Measurements from ENCODE around the gene ERC2.

ERC2 gene

DNA sequence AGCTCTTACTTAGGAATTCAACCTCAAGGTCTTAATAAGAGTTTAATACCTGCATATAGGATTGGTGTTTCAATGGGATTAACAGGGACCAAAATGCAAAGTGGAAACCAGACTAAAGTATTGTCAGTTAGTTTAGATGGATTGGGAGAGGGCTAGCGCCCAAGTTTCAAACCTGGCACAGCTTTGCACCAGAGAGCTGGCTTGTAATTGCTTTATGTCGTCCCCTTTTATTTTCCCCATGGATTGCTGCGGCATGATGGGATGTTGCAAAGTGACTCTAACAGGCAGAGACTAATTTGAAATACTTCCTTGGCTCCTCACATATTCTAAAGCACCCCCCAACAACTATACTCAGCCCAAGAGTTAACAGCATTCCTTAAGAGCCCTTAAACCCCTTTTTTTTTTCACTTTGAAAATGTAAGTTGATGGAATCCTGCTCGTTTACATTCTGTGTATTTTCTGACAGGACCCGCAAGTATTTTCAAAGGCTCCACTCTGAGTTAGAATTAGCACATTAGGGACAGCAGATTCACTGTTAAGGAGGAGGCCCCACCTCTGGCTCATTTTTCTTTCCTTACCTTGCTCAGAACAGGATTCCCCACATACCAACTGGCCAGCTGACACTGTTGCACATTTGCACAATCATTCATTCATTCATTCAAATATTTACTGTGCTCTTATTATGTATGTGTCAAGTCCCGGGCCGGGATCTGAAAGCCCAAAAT is 214.2 kb downstream of the ERC2 start:
- no peak for DNase-seq (ENCODE audit: low read depth, low spot score)

DNA sequence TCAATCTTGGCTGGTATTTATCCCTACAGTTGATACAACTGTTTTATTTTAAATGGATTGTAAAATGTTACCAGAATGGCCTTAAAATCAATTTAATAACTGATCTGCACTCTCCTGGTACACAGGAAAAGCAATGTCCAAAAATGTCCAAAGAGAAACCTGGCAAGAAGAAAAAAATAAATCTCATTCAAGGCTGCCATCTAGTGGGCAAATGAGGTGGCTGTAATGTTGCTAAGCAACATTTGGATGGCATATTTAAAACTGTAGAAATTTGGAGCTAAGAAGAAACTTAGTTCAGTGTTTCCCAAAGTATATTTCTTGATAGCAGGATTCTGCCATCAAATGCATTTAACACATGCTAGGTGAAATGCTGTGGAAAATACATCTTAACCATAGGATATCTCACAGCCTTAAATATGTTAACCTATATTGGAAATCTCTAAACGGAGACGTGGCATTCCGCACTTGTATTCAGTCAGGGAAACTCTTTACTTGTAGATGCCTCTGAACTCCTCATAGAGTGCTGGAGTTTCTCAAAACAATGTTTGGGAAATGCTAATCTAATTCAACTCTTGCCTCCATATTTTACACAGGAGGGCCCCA is 216.8 kb downstream of the ERC2 start:
- DNase-seq (ENCODE audit: low read depth, low spot score) = no peak

- no peak for DNase-seq (ENCODE audit: low read depth, low spot score)
Observed at GRCh38 chr3:56248021-56248420, 220.2 kb downstream of the ERC2 start.

DNA sequence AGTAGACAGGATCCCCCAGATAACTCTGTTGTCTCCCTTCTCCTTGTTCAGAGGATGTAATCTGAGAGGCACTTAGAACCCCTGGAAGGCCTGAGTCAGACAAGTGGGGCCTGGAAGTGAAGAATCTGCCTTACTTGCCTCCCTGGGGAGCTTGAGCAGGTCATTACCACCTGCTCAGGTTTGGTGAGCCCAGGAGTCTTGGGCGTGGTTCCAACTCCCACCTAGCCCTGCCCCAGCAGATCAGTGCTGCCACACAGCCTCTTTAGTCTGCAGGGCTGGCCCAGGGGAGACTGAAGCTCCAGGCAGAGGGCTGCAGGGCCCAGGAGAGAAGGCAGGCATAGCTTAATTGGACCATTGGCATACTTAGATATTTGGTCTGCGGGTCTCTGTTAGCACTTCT is 230.0 kb downstream of the ERC2 start:
- no peak for DNase-seq (ENCODE audit: low read depth, low spot score)

- DNase-seq (ENCODE audit: low read depth, low spot score) = no peak
Observed at GRCh38 chr3:56233742-56234141, 234.5 kb downstream of the ERC2 start.

DNA sequence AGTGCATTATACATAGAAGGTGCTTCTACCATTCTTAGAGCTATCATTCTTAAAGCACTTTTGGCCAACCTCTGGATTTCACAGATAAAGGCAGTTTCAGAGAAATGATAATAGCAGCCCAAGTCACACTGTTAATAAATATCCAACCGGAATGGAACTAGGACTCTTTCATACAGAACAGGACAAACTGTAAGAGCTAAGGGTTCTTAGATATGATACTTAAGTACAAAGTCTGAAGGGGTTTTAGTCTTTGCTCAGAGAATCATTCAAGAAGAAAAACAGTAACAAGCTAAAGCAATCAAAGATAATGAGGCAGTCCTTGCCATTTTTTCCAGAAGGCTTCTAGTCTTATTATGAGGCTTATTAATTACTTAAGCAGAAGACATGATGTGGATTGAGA is 239.0 kb downstream of the ERC2 start:
- DNase-seq (ENCODE audit: low read depth, low spot score) = no peak

DNA sequence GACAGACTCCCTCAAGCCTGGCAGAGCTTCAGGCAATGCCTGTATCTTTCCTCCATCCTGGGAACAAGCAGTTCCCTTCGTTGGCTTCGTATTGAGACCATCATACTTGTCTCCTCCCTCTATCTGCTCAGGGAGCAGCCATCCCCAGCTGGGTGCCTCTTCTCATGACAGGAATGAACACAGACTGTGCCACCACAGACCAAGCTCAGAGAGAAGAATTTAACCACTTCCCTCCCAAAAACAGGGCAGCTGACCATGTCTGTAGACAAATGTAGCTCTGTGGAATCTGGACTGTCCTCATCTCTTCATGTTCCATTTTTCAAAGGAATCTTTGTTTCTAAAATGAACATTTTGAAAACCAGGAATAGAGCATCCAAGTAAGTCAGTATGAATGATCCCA is 245.4 kb downstream of the ERC2 start:
- no peak for DNase-seq (ENCODE audit: low read depth, low spot score)

GRCh38 chr3:56219894-56220805 is 248.1 kb downstream of the ERC2 start:
- no peak for DNase-seq (ENCODE audit: low read depth, low spot score)

DNA sequence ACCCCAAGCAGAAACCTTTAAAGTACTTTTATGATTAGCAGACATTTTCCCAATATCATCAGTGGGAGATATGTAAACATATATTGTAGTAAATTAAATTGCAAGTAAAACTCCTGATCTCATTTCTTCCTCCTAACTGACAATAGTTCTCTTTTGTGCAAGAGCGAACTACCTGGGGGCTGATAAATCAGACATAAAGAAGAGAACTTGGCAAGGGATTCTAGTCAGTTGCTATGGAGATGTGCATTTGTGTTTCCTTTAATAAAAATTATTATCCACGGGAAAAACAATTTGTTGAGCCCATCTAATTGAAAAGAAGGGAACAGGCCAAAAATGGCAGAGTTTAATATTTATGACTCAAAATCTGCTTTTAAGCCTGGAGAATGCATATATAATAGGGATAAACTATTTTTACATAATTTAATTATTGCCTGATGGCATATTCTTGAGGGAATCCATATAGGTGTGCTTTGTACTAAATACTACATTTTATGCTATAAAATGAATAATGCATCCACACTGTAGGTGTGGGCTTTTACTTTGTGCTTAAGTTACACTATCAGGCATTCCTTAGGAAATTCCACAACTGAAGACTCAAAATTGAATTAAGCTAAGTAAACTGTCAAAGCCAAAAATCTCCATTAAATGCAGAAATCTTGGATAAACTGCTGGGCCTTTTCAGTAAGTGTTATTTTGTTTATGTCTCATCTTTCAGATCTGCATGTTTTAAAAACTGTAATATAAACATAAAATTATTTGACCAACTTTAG is 258.1 kb downstream of the ERC2 start:
- DNase-seq (ENCODE audit: low read depth, low spot score) = no peak

- no peak for DNase-seq (ENCODE audit: low read depth, low spot score)
Observed at GRCh38 chr3:56207922-56208321, 260.3 kb downstream of the ERC2 start.

GRCh38 chr3:56205406-56205805 is 262.9 kb downstream of the ERC2 start:
- no peak for DNase-seq (ENCODE audit: low read depth, low spot score)

GRCh38 chr3:56202997-56203396 is 265.3 kb downstream of the ERC2 start:
- no peak for DNase-seq (ENCODE audit: low read depth, low spot score)

GRCh38 chr3:56201407-56201806 is 266.9 kb downstream of the ERC2 start:
- no peak for DNase-seq (ENCODE audit: low read depth, low spot score)

GRCh38 chr3:56200251-56200650 is 268.0 kb downstream of the ERC2 start:
- DNase-seq (ENCODE audit: low read depth, low spot score) = no peak

GRCh38 chr3:56197991-56198390 is 270.3 kb downstream of the ERC2 start:
- DNase-seq (ENCODE audit: low read depth, low spot score) = no peak

DNA sequence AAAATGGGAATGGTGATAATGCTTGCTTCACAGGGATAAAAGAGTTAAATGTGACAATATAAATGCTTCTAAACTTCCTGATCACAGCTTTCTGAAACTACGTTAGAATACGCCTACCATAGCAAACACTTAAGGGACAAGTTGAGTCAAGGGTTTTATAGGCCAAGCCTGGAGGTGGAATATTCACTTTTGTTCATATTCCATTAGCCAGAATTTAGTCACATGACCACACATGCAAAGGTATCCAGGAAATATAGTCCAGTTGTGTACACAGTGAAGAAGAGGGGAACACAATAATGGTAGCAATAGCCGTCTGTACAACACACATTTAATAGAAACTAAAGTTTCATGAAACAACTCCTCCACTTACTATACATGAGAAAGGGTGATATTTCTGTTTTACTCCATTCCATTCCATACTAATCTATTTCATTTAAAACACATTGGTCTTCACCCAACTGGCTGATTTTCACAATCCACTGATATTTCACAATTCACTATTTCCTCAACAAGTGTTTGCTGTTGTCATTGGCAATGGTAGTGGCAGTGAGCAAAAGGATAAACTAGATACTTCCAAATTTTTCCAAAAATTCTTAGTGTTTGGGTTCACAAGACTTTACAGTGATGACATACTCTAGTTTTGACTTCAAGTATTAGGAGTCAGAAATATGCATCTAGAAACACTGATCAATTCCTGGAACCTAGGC is 270.9 kb downstream of the ERC2 start:
- no peak for DNase-seq (ENCODE audit: low read depth, low spot score)

GRCh38 chr3:56196700-56197099 is 271.6 kb downstream of the ERC2 start:
- no peak for DNase-seq (ENCODE audit: low read depth, low spot score)

- DNase-seq (ENCODE audit: low read depth, low spot score) = no peak
Observed at GRCh38 chr3:56193519-56193918, 274.7 kb downstream of the ERC2 start.

- DNase-seq (ENCODE audit: low read depth, low spot score) = no peak
Observed at GRCh38 chr3:56192001-56192400, 276.3 kb downstream of the ERC2 start.

DNA sequence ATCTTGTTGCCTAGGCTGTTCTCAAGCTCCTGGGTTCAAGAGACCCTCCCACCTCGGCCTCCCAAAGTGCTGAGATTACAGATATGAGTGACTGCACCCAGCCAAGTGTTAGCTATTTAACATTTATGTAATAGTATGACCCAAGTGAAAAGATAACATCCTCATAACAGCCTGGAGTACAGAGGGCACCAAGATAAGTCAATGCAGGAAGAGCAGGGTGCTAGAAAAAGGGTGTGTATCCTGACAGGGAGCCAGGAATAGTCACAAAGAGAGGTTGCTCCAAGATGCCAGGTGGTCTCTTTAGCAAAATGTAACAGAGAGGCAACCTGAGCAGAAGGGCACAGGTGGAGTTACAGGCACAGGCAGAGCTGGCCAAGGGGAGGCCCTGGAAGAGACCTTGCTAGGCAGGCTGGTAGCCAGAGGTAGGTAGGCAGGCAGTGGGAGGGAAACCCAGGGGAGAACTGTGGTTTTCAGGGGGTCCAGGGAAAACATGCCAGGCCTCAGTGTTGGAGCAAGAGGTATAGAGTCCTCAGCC is 277.4 kb downstream of the ERC2 start:
- no peak for DNase-seq (ENCODE audit: low read depth, low spot score)

- DNase-seq (ENCODE audit: low read depth, low spot score) = no peak
Observed at GRCh38 chr3:56190130-56190529, 278.1 kb downstream of the ERC2 start.
